HL-60 (cell line): ENCODE results near the gene CHEK1.

Experiments used
- DNase-seq, 2 experiments: peaks; one replicate each; pipeline ENCODE4 v3.0.0-alpha.2; 2010 to 2020; ENCODE audit warnings: low read depth in 1 of 2, low spot score in 1 of 2
- H3K27ac ChIP-seq: fragments of 250-450 bp; sonication (Bioruptor Pico); replicated peaks from 2 replicates; pipeline ENCODE4 v1.5.1; 2020; ENCODE audit warnings: mild to moderate bottlenecking, moderate library complexity
- H3K27me3 ChIP-seq: fragments of 250-450 bp; sonication (Bioruptor Pico); 2 replicates; pipeline ENCODE4 v1.5.1; 2021; ENCODE audit warnings: mild to moderate bottlenecking, moderate library complexity; ENCODE audit not compliant: insufficient read depth, poor library complexity, severe bottlenecking
- H3K4me3 ChIP-seq: replicated peaks from 2 replicates; pipeline ENCODE4 v1.5.1; 2011; ENCODE audit warnings: mild to moderate bottlenecking, control low read depth, low read length; ENCODE audit not compliant: insufficient read depth
- CTCF ChIP-seq: IDR thresholded peaks from one replicate; pipeline ENCODE4 v1.5.1; 2011; ENCODE audit warnings: low read length, control low read depth, inconsistent platforms; ENCODE audit not compliant: insufficient read depth
- GABPA ChIP-seq: IDR thresholded peaks from 2 replicates; pipeline ENCODE4 v1.6.1; 2012; ENCODE audit warnings: low read depth
- POLR2AphosphoS5 ChIP-seq: IDR thresholded peaks from 2 replicates; pipeline ENCODE4 v1.6.1; 2012; ENCODE audit warnings: low read depth
- REST ChIP-seq: IDR thresholded peaks from 2 replicates; pipeline ENCODE4 v1.6.1; 2012; ENCODE audit warnings: low read depth; ENCODE audit not compliant: insufficient replicate concordance
- SPI1 ChIP-seq: IDR thresholded peaks from 2 replicates; pipeline ENCODE4 v1.6.1; 2012; ENCODE audit warnings: low read depth, mild to moderate bottlenecking, borderline replicate concordance

Gene CHEK1

GRCh38 chr11:125583496-125583895 is 41.5 kb upstream of the CHEK1 start:
- no peak overlapping the region for H3K4me3 ChIP-seq
- H3K27me3 ChIP-seq = no peaks in the 10 kb centered on the region
- TF ChIP-seq POLR2AphosphoS5 = no peak
- no peak for TF ChIP-seq CTCF
- no peak for TF ChIP-seq GABPA
- no peak for TF ChIP-seq REST
- TF ChIP-seq SPI1 = no peak
- DNase-seq = no peak
- H3K27ac ChIP-seq = no peak overlapping the region

- DNase-seq = no peak
- TF ChIP-seq SPI1 (no peak), REST (no peak), POLR2AphosphoS5 (no peak), CTCF (no peak), GABPA (no peak)
- Histone ChIP-seq H3K27ac (no peak overlapping the region), H3K4me3 (no peak overlapping the region), H3K27me3 (no peaks in the 10 kb centered on the region)
Observed at GRCh38 chr11:125585487-125585886, 39.5 kb upstream of the CHEK1 start.

DNA sequence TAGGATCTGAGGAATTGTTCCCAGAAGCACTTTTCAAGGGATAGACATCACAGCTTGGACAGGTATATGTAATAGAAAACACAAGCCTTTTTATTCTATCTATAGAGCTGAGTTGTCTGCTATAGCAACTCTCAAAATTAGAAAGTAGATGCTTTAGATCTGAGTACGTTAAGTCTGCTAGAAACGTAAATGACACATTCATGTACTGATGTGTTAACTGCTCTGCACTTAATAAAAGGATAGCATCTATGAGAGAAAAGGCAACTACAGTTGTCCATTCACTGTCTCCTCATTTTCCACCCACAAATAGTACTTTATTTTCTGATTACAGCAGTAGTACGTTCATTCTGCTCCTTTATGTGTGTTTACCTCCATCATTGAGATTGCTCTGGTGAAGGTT is 38.3 kb upstream of the CHEK1 start:
- TF ChIP-seq GABPA (no peak), CTCF (no peak), SPI1 (no peak), POLR2AphosphoS5 (no peak), REST (no peak)
- H3K27ac ChIP-seq = no peak overlapping the region
- H3K27me3 ChIP-seq = no peaks in the 10 kb centered on the region
- DNase-seq = no peak
- H3K4me3 ChIP-seq = no peak overlapping the region
